Memory B cell (primary cell): ENCODE results near the gene VAV3.
"Not testable (repeated sequence)": the region's sequence is repeated elsewhere in the genome, so short reads cannot be mapped to it uniquely, and the experiment has no call there.

Experiments used
- ATAC-seq: fragments of 150-1000 bp; cut with Tn5 transposase; 2 replicates; pipeline ENCODE4 v1.10.0; 2021; ENCODE audit warnings: low read depth, mild to moderate bottlenecking, moderate library complexity
- DNase-seq, 2 donors: peaks; one replicate each; pipeline ENCODE4 v3.0.0; 2022; ENCODE audit warnings: low spot score in 2 of 2
- H3K27ac Mint-ChIP-seq: one replicate; pipeline ENCODE4 v1.8.0; 2022; ENCODE audit warnings: mild to moderate bottlenecking, moderate library complexity, mixed read lengths
- H3K27me3 Mint-ChIP-seq: one replicate; pipeline ENCODE4 v1.8.0; 2022; ENCODE audit warnings: mixed read lengths
- H3K36me3 Mint-ChIP-seq: one replicate; pipeline ENCODE4 v1.8.0; 2022; ENCODE audit warnings: mild to moderate bottlenecking, mixed read lengths
- H3K4me1 Mint-ChIP-seq: one replicate; pipeline ENCODE4 v1.8.0; 2022; ENCODE audit warnings: mixed read lengths
- H3K4me3 Mint-ChIP-seq: one replicate; pipeline ENCODE4 v1.8.0; 2022; ENCODE audit warnings: mild to moderate bottlenecking, moderate library complexity, mixed read lengths
- H3K9me3 Mint-ChIP-seq: one replicate; pipeline ENCODE4 v1.8.0; 2022; ENCODE audit warnings: mixed read lengths

Gene VAV3

DNA sequence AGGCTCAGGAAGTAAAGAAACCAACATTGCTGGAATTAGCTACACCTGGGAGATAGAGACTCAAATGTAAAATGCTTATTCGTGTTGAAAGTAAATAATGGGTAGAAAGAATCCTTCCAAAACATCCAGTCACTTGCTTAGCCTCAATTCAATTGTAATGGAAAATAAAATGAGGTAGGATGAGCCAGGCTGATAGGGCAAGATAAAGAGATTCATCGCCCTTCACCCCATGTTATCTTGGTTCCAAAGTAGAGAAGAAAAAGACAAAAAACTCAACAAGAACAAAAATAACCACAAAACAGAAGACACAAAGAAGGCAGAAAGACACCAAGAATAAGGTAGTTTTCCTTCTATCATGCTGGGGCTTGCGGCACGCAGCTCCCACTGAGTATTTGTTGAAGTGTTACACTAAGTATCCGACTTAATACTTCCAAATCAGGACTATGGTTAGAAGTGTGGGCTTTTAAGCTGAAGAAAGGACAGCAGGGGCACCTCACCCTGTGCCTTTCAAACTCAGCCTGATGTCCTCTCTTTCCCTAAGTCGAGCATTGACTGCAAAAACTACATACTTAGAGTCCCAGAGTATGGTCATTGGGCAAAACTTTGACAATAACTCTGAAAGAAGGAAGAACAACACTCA is 202.1 kb downstream of the VAV3 start:
- Mint-ChIP-seq H3K27ac (no peak overlapping the region), H3K4me1 (no peaks in the 10 kb centered on the region), H3K9me3 (no peaks in the 10 kb centered on the region), H3K27me3 (no peaks in the 10 kb centered on the region), H3K4me3 (no peak overlapping the region), H3K36me3 (peaks cover 37% of the 10 kb centered on the region)
- ATAC-seq (no peak), DNase-seq (no peak)

DNA sequence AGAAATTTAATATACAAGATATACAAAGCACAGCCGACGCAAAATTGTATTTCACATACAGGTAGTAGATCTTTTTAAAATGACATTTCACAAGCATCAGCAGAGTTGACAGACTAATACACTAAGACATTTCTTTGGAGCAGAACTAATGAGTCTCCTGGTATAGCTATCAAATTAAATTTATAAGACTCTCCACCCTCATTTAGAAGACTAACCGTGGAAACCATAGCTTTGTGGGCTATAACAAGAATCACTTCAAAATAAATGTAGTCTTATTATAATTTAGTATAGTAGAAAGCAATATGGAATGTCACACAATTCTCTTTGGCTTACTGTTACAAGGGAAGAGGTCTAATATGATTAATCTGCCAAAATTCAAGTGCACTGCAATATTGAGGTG is 204.9 kb downstream of the VAV3 start:
- peaks cover 35% of the 10 kb centered on the region for H3K36me3 Mint-ChIP-seq
- no peak for ATAC-seq
- no peaks in the 10 kb centered on the region for H3K9me3 Mint-ChIP-seq

DNA sequence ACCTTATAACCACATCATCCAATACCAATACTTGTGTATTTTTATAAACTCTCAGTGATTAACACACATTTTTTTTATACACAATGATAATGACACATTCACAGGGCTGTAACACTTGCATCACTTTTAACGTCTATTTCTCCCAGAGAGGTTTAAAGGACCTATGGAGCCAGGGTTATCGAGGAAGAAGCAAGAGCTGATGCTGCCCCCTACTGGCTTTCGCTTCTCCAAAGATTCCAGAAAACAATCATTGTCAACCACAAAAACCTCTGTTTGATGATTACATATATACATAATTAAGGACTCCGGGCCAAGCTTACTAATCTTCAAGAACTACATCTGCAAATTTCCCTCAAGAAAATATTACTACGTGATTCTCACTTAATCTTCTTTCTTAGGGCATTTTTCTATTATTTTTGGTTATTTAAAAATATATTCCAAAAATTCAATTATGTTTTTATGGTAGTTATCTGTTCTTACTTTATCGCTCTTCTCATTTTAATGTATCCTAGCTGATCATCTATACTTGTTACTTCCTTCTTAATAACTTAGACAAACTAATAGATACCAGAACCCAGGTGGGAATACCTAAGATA is 214.5 kb downstream of the VAV3 start:
- peaks cover 12% of the 10 kb centered on the region for H3K36me3 Mint-ChIP-seq

More for the DNA sequence above, 204.9 kb downstream of the VAV3 start:
- H3K4me3 Mint-ChIP-seq, result no peak overlapping the region
- no peak overlapping the region for H3K27ac Mint-ChIP-seq
- DNase-seq, result no peak
- no peaks in the 10 kb centered on the region for H3K4me1 Mint-ChIP-seq
- H3K27me3 Mint-ChIP-seq, result no peaks in the 10 kb centered on the region

DNA sequence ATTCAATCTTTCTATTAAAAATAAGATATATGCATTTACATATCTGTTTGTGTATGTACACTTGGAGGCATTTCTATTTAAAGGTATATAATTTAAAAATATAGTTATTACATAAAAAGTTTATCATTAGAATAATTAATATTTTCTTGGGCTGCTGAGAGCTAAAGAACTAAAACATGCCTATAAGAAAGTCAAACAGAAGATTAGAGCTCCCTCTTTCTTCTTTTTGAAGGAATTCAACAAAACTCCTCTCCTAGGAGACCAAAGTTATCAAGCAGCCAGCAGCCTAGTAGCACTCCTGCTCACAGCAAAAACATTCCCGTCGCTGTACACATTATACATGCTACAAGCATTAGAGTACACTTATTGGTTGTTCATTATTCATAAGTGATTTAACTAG is 216.4 kb downstream of the VAV3 start:
- H3K36me3 Mint-ChIP-seq, result peaks cover 3% of the 10 kb centered on the region
- DNase-seq, result no peak
- ATAC-seq, result no peak
- no peaks in the 10 kb centered on the region for H3K9me3 Mint-ChIP-seq
- no peak overlapping the region for H3K4me3 Mint-ChIP-seq
- no peak overlapping the region for H3K27ac Mint-ChIP-seq
- peaks cover 2% of the 10 kb centered on the region for H3K4me1 Mint-ChIP-seq
- no peaks in the 10 kb centered on the region for H3K27me3 Mint-ChIP-seq

More for the DNA sequence above, 214.5 kb downstream of the VAV3 start:
- Mint-ChIP-seq H3K27me3 (no peaks in the 10 kb centered on the region), H3K4me3 (no peak overlapping the region), H3K4me1 (peaks cover 2% of the 10 kb centered on the region), H3K27ac (no peak overlapping the region), H3K9me3 (no peaks in the 10 kb centered on the region)
- DNase-seq (peak; percentile 25 to 41), ATAC-seq (peak; percentile 52)

DNA sequence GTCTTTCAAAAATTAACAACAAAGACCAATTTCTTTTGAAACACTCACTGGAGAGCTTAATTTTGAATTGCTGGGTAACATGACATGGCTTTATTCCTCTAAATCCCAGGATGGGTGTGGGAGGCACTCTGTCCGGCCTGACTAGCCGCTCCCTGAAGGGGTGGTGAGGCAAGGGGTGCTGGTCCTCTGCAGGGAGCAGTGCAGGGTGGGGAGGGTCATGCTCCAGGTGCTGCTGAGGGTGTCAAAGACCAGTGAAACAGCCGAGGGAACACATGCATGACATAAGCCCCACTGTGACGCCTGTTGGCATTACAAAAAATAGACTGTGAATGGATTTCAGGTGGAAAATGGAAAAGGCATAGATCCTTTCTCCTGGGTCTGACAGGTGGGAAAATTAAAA is 223.7 kb downstream of the VAV3 start:
- Mint-ChIP-seq H3K27me3 (no peaks in the 10 kb centered on the region), H3K36me3 (peaks cover 7% of the 10 kb centered on the region), H3K4me3 (no peak overlapping the region), H3K9me3 (no peaks in the 10 kb centered on the region), H3K27ac (peak overlapping the region; percentile 81), H3K4me1 (peaks cover 26% of the 10 kb centered on the region)
- ATAC-seq, result no peak
- DNase-seq, result no peak

DNA sequence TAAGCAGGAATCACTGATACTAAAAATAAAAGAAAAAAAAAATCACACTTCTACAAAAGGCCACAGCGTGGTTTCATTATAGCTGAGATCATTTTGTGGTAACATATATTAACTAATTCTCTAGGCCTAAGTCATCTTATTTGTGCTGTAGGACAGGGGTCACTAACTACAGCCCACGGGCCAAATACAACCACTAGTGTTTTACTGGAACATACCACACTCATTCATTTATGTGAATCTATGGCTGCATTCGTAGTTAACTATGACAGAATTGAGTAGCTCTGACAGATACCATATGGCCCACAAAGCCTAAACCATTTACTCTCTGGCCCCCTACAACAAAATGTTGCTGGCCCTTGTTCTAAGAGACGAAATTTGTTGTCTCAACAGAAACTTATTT is 224.4 kb downstream of the VAV3 start:
- H3K36me3 Mint-ChIP-seq, result peaks cover 10% of the 10 kb centered on the region
- DNase-seq, result no peak

DNA sequence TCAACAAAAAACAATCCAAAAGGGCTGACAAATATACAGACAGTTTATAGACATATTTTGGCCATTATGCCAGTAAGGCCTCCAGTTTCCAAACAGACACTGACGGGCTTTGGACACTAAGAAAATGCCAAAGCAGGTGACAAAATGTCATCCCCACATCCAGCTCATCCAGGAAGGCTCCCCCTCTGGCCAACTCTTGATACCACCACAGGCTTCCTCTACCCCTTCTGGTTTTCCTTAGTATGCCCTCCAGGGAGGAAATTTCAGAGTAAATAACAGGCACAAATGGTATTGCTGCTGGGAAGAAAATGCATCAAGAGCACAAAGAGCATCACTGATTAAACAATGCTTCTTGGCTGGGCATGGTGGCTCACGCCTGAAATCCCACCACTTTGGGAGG is 225.3 kb downstream of the VAV3 start:
- no peak overlapping the region for H3K4me3 Mint-ChIP-seq
- peak overlapping the region; percentile 91 for H3K27ac Mint-ChIP-seq
- H3K9me3 Mint-ChIP-seq, result no peaks in the 10 kb centered on the region
- H3K4me1 Mint-ChIP-seq, result peaks cover 29% of the 10 kb centered on the region
- no peak for DNase-seq
- H3K27me3 Mint-ChIP-seq, result no peaks in the 10 kb centered on the region
- peaks cover 17% of the 10 kb centered on the region for H3K36me3 Mint-ChIP-seq
- no peak for ATAC-seq

More for the DNA sequence above, 224.4 kb downstream of the VAV3 start:
- no peak for ATAC-seq
- Mint-ChIP-seq H3K27ac (peak overlapping the region; percentile 81), H3K4me3 (no peak overlapping the region), H3K4me1 (peaks cover 26% of the 10 kb centered on the region), H3K27me3 (no peaks in the 10 kb centered on the region), H3K9me3 (no peaks in the 10 kb centered on the region)

DNA sequence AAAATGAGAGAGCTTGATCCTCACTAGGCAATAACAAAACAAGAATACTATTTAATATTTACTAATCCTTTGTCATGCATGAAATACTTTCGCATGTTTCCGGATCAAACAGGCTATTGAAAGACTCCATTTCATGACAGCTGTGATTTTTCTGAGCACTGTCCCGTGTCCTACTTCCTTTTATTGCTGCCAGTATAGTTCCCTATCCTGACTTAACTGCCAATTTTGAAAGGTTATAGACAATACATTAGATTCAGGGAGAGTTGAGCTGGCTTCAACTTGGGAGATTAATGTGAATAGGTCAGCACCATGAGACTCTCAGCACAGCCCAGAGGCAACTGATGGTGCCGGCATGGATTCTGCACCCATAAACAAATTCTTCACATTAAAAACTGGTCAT is 225.8 kb downstream of the VAV3 start:
- H3K4me3 Mint-ChIP-seq, result peak overlapping the region; percentile 69
- no peaks in the 10 kb centered on the region for H3K27me3 Mint-ChIP-seq
- H3K36me3 Mint-ChIP-seq, result peaks cover 20% of the 10 kb centered on the region
- H3K4me1 Mint-ChIP-seq, result peaks cover 30% of the 10 kb centered on the region
- H3K9me3 Mint-ChIP-seq, result peaks cover 1% of the 10 kb centered on the region
- peak in 1 of 2 donors; percentile 9 for DNase-seq
- ATAC-seq, result peak; percentile 96
- H3K27ac Mint-ChIP-seq, result peak overlapping the region; percentile 91

DNA sequence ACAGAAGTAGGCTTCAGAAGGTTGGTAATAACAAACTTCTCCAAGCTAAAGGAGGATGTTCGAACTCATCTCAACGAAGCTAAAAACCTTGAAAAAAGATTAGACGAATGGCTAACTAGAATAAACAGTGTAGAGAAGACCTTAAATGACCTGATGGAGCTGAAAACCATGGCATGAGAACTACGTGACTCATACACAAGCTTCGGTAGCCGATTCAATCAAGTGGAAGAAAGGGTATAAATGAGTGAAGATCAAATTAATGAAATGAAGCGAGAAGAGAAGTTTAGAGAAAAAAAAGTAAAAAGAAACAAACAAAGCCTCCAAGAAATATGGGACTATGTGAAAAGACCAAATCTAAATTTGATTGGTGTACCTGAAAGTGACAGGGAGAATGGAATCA is 231.6 kb downstream of the VAV3 start:
- not testable (repeated sequence) for H3K27me3 Mint-ChIP-seq, H3K27ac Mint-ChIP-seq, DNase-seq, H3K4me3 Mint-ChIP-seq, H3K9me3 Mint-ChIP-seq, ATAC-seq
- H3K36me3 Mint-ChIP-seq, result peaks cover 30% of the 10 kb centered on the region
- peaks cover 12% of the 10 kb centered on the region for H3K4me1 Mint-ChIP-seq

DNA sequence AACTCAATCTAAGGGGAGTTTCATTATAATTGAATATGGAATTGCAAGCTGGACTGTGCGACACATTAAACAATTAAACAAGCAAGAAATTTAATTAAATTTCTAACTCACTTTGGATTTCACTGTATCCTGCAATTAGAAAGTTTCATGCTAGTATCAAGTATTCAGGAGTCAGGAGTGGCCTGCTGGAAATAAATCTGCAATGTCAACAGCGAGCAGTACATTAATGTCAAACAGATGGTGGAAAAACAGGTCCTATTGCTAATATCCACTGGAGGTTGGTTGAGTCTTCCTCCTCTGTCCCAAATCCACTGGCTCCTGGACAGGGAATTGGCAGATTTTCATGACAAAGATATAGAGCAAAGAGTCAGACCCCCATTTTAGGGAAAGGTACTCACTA is 237.1 kb downstream of the VAV3 start:
- Mint-ChIP-seq H3K27ac (no peak overlapping the region), H3K4me1 (no peaks in the 10 kb centered on the region), H3K9me3 (no peaks in the 10 kb centered on the region), H3K27me3 (no peaks in the 10 kb centered on the region), H3K4me3 (no peak overlapping the region), H3K36me3 (peaks cover 25% of the 10 kb centered on the region)
- ATAC-seq (no peak), DNase-seq (no peak)

DNA sequence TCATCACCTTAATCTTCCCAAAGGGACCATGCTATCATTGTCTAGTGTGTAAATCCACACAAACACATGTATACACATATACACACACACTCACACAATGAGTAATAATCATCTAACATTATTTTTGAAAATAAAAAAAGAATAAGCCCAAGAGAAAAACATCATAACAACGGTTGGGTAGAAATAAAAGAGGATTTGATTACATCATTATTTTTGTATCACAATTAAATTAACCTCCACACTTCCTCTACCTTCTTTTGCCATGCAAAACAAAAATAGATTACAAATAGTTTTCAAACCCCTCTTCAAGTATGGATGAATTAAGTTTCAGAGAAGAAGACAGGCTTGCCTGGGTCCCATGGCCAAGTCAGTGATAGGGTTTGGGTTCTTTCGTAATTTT is 238.1 kb downstream of the VAV3 start:
- Mint-ChIP-seq H3K36me3 (peaks cover 28% of the 10 kb centered on the region), H3K27me3 (no peaks in the 10 kb centered on the region), H3K9me3 (no peaks in the 10 kb centered on the region), H3K4me1 (no peaks in the 10 kb centered on the region), H3K4me3 (no peak overlapping the region), H3K27ac (no peak overlapping the region)
- DNase-seq (no peak), ATAC-seq (no peak)

DNA sequence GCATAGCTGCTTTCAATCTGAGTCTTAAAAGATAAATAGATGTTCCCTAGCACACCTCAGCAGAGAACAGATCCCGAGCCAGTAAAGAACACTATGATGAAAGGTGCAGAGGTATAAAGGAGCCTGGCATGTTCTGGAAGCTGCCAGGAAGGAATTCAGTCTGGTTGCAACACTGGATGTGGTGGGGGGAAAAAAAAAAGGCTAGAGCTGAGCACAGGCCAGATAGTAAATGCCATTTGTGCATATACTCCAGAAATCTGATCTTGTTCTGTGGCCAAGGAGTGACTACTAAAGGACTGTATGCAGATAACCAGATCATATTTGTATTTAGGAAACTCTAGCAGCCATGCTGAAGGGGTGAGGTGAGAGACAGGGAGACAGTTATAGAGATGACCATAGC is 240.3 kb downstream of the VAV3 start:
- ATAC-seq, result no peak
- Mint-ChIP-seq H3K36me3 (peaks cover 43% of the 10 kb centered on the region), H3K4me3 (no peak overlapping the region), H3K27ac (no peak overlapping the region), H3K4me1 (no peaks in the 10 kb centered on the region), H3K27me3 (no peaks in the 10 kb centered on the region), H3K9me3 (no peaks in the 10 kb centered on the region)
- no peak for DNase-seq

DNA sequence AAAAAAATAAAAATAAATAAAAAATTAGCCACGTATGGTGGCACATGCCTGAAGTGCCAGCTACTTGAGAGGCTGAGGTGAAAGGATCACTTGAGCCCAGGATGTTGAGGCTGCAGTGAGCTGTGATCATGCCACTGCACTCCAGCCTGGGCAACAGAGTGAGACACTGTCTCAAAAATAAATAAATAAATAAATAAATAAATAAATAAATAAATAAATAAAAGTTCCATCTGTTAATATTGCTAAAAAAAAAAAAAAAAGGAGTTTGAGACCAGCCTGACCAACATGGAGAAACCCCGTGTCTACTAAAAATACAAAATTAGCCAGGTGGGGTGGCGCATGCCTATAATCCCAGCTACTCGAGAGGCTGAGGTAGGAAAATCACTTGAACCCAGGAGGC is 244.8 kb downstream of the VAV3 start:
- H3K27me3 Mint-ChIP-seq, H3K4me3 Mint-ChIP-seq, H3K4me1 Mint-ChIP-seq, H3K27ac Mint-ChIP-seq, DNase-seq, H3K9me3 Mint-ChIP-seq, ATAC-seq: not testable (repeated sequence)
- H3K36me3 Mint-ChIP-seq, result peaks cover 63% of the 10 kb centered on the region

DNA sequence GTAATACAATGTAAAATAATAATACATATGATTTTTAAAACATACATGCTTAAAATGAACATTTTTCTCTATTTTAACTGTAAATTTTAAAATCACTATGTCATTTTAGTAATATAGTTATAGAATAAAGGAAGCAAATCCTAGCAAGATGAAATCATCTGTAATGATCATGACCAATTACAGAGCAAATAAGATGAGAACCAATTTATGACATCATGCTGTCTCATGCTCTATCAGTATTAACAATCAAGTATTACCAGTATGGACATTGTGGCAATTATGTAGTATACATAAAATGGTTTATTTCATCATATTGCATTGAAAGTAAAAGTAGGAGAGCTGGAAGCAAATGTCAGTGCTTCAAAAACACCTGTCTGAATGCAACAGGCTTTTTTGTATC is 255.0 kb downstream of the VAV3 start:
- Mint-ChIP-seq H3K4me1 (peaks cover 6% of the 10 kb centered on the region), H3K36me3 (peaks cover 28% of the 10 kb centered on the region), H3K27me3 (no peaks in the 10 kb centered on the region), H3K4me3 (no peak overlapping the region), H3K27ac (no peak overlapping the region), H3K9me3 (peaks cover 2% of the 10 kb centered on the region)
- ATAC-seq (no peak), DNase-seq (no peak)

DNA sequence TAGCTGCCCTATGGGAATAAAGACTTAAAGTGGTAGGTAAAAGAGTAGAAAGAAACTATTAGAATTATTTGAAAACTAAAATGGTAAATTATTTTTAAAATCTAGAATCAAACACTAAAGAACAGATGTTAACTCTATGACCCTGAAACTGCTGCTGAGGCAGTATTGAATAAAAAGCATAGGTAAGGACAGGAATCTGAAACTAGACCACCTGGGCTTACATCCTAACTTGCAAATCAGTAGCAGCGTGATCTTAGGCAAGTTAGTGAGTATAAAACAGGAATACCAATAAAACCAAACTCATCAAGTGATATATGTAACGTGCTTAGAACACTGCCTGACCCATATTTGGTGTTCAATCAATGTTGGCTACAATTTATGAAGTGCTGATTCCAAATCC is 257.9 kb downstream of the VAV3 start:
- peaks cover 2% of the 10 kb centered on the region for H3K9me3 Mint-ChIP-seq
- ATAC-seq, result no peak
- H3K27ac Mint-ChIP-seq, result no peak overlapping the region
- no peaks in the 10 kb centered on the region for H3K27me3 Mint-ChIP-seq
- H3K4me1 Mint-ChIP-seq, result peaks cover 6% of the 10 kb centered on the region
- H3K36me3 Mint-ChIP-seq, result peaks cover 32% of the 10 kb centered on the region
- H3K4me3 Mint-ChIP-seq, result no peak overlapping the region
- DNase-seq, result no peak
